ENCODE data around the gene G3BP1. TPM values are rescaled to one million over a fixed set of nuclear protein-coding genes. Genes with fewer than 3 reads are reported as not detected.

Gene G3BP1
- total and polyA plus RNA-seq, 4 donors: 26.9 to 144 (median 62.7) TPM

- no peak for TF ChIP-seq SP1 (IDR thresholded peaks at IDR 0.05)
- TF ChIP-seq RAD21 (IDR thresholded peaks at IDR 0.05): no peak
- no peak for TF ChIP-seq GABPA (IDR thresholded peaks at IDR 0.05 in 1 of 2, conservative IDR thresholded peaks at IDR 0.05 in 1 of 2)
- TF ChIP-seq YY1 (IDR thresholded peaks at IDR 0.05): no peak
- no peak for TF ChIP-seq CTCF (IDR thresholded peaks at IDR 0.05; ENCODE audit: low read depth, low read length, missing input control)
- TF ChIP-seq ATF3 (IDR thresholded peaks at IDR 0.05): no peak
- TF ChIP-seq, protein P1, sequence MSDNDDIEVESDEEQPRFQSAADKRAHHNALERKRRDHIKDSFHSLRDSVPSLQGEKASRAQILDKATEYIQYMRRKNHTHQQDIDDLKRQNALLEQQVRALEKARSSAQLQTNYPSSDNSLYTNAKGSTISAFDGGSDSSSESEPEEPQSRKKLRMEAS (IDR thresholded peaks at IDR 0.05): no peak
- TF ChIP-seq ZBTB33 (IDR thresholded peaks at IDR 0.05): no peak
- TF ChIP-seq NR2F2 (IDR thresholded peaks at IDR 0.05): no peak
- 9% methylated on average over 9 of the region's 9 CpGs for WGBS
- H3K27me3 ChIP-seq (ENCODE audit: control insufficient read depth in 4 of 4, insufficient read depth in 4 of 4, low read length in 3 of 4): no peaks in the 10 kb centered on the region
- peaks cover 0 to 5% (median 3%) of the 10 kb centered on the region in 4 donors for H3K36me3 ChIP-seq (ENCODE audit: control insufficient read depth in 4 of 4, insufficient read depth in 3 of 4, low read depth in 1 of 4, low read length in 3 of 4)
- no peak for DNase-seq (ENCODE audit: low spot score)
- H3K4me1 ChIP-seq (ENCODE audit: control insufficient read depth in 4 of 4, insufficient read depth in 4 of 4, low read length in 3 of 4): peaks cover 0 to 46% (median 30%) of the 10 kb centered on the region in 4 donors
- peak overlapping the region; percentile 71 to 84 (median 78) for H3K4me3 ChIP-seq (ENCODE audit: low read depth in 1 of 3, low read length in 3 of 3)
- H3K27ac ChIP-seq (ENCODE audit: low read depth in 1 of 2, low read length in 2 of 2): peak overlapping the region; percentile 68 to 77
- H3K9me3 ChIP-seq (ENCODE audit: control insufficient read depth in 4 of 4, low read length in 3 of 4): no peaks in the 10 kb centered on the region
- peak overlapping the region; percentile 61 to 80 for H3K9ac ChIP-seq (ENCODE audit: low read depth in 1 of 2, low read length in 2 of 2)
Observed at GRCh38 chr5:151757233-151758140, 14.3 kb upstream of the G3BP1 start.

DNA sequence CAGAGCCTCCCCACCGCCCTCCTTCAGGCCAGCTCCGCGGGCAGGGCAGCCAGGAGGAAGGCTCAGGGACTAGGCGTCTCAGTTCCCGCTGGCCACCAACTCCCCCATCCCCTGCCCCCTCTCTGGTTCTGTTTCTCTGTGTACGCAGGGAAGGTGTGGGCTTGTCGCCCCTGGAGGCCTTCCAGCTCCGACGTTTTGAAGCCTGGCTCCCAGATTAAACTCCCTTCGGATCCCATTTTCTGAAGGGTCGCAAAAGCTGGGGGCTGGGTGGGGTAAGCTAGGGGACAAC is 13.7 kb upstream of the G3BP1 start:
- Histone ChIP-seq H3K36me3 (ENCODE audit: control insufficient read depth in 4 of 4, insufficient read depth in 3 of 4, low read depth in 1 of 4, low read length in 3 of 4) (peaks cover 0 to under 1% (median 0%) of the 10 kb centered on the region in 4 donors), H3K9me3 (ENCODE audit: control insufficient read depth in 4 of 4, low read length in 3 of 4) (no peaks in the 10 kb centered on the region), H3K4me3 (ENCODE audit: low read depth in 1 of 3, low read length in 3 of 3) (peak overlapping the region; percentile 71 to 84 (median 78)), H3K27ac (ENCODE audit: low read depth in 1 of 2, low read length in 2 of 2) (peak overlapping the region; percentile 68 to 77), H3K27me3 (ENCODE audit: control insufficient read depth in 4 of 4, insufficient read depth in 4 of 4, low read length in 3 of 4) (no peaks in the 10 kb centered on the region), H3K4me1 (ENCODE audit: control insufficient read depth in 4 of 4, insufficient read depth in 4 of 4, low read length in 3 of 4) (peaks cover 0 to 46% (median 30%) of the 10 kb centered on the region in 4 donors), H3K9ac (ENCODE audit: low read depth in 1 of 2, low read length in 2 of 2) (peak overlapping the region; percentile 61 to 80)
- TF ChIP-seq CTCF (IDR thresholded peaks at IDR 0.05; ENCODE audit: low read depth, low read length, missing input control) (no peak), JUND (IDR thresholded peaks at IDR 0.05) (peak in 1 of 2 donors; percentile 12)
- under 1% methylated on average over 11 of the region's 11 CpGs for WGBS
- no peak for DNase-seq (ENCODE audit: low spot score)
